ENCODE measurements around the gene SMYD3. TPM values are rescaled to one million over a fixed set of nuclear protein-coding genes. Genes with fewer than 3 reads are reported as not detected.
"Not testable (repeated sequence)": the region's sequence is repeated elsewhere in the genome, so short reads cannot be mapped to it uniquely, and the experiment has no call there.

Gene SMYD3
- total RNA-seq, 1 donor from 2014 or later: 23.9 TPM

DNA sequence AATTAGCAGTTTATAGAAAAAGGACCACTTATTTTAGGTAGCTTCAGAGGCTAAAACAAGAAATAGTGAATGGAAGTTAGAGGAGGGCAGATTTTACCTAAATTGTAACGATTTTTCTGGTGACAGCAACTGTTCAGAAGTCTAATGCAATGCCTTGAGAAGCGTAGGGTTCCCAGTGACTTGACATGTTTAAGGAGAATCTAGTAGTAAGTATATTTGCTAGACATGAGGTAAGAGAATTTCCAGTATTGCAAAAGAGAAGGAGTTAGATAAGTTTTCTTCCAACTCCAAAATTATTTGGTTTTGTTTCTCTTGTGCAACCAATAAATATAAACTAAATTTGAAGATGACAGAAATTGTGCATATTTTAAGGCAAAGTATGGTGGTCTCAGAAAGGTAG, 140.0 kb downstream of the SMYD3 start:
- no peaks in the 10 kb centered on the region for H3K9me3 Mint-ChIP-seq
- H3K27ac Mint-ChIP-seq: no peak overlapping the region
- DNase-seq: no peak
- H3K36me3 Mint-ChIP-seq (ENCODE audit: low read depth): no peaks in the 10 kb centered on the region
- intact Hi-C loops (cut with micrococcal nuclease): no loop called here
- peaks cover 12% of the 10 kb centered on the region for H3K4me1 Mint-ChIP-seq
- H3K27me3 Mint-ChIP-seq: no peaks in the 10 kb centered on the region
- H3K4me3 Mint-ChIP-seq: no peak overlapping the region

DNA sequence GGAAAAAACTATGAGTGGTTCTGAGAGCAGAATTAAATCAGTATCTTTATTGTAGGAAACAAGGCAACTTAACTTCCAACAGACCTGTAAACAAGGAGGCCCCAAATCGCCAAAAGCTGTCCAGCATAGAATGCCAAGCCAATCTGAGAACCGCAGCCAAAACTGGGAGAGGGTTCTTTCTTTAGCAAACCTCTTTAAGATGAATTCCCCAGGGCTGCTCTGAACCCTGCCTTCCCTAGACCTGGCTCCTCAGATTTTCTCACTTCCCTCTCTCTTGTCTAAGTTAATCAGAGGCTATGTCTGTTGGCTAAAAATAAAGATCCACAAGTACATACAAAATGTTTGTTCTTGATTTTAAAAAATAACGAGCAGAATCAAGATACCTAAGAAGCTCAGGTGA, 141.4 kb downstream of the SMYD3 start:
- Mint-ChIP-seq H3K27me3 (no peaks in the 10 kb centered on the region), H3K27ac (no peak overlapping the region), H3K36me3 (ENCODE audit: low read depth) (no peaks in the 10 kb centered on the region), H3K4me1 (peaks cover 12% of the 10 kb centered on the region), H3K9me3 (peaks cover 4% of the 10 kb centered on the region), H3K4me3 (no peak overlapping the region)
- no peak for DNase-seq
- intact Hi-C loops (cut with micrococcal nuclease): loop anchor here (1.0 kb wide), 1 partner anchor 36 kb away; no protein-coding TSS in a partner anchor

DNA sequence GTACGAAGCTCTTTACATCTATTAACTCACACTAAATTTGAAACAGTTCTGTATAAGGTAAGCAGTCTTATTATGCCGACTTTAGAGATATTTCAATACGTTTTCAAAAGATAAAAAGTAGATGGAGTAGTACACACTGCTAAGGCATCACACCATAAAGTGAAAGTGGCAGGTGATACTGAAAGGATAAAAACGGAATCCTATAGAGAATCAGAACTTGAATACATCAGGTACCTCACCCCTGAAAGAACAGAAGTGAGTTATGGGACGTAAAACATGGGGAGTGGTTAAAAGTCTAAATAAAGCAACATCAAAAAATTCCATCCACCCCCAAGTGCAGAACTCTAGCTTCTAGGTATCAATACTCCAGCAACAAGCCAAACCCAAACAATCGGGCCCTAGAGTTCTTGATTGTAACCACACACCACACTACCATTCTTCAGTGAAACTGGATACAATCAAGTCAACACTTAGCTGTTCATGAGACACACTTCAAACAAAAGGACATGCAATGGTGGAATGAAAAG, 142.6 kb downstream of the SMYD3 start:
- no peak for DNase-seq
- Mint-ChIP-seq H3K27ac (peak overlapping the region; percentile 26), H3K36me3 (ENCODE audit: low read depth) (no peaks in the 10 kb centered on the region), H3K4me1 (peaks cover 12% of the 10 kb centered on the region), H3K9me3 (peaks cover 10% of the 10 kb centered on the region), H3K27me3 (no peaks in the 10 kb centered on the region), H3K4me3 (no peak overlapping the region)
- intact Hi-C loops (cut with micrococcal nuclease): no loop called here

DNA sequence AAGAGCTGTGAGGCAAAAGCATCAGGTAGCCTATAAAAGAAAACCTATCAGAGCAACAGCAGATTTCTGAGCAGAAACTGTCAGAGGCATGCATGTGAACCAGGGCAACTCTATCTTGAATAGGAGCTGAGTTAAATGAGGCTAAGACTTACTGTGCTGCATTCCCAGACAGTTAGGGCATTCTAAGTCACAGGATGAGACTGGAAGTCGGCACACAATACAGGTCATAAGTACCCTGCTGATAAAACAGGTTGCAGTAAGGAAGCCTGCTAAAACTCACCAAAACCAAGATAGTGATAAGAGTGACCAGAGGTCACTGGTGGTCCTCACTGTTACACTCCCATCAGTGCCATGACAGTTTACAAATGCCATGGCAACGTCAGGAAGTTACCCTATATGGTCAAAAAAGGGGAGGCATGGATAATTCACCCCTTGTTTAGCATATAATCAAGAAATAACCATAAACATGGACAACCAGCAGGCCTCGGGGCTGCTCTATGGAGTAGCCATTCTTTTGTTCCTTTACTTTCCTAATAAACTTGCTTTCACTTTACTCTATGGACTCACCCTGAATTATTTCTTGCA, 150.0 kb downstream of the SMYD3 start:
- H3K27ac Mint-ChIP-seq; H3K27me3 Mint-ChIP-seq; H3K36me3 Mint-ChIP-seq (ENCODE audit: low read depth); DNase-seq; H3K4me3 Mint-ChIP-seq; H3K4me1 Mint-ChIP-seq; intact Hi-C loops (cut with micrococcal nuclease): not testable (repeated sequence)
- peaks cover 21% of the 10 kb centered on the region for H3K9me3 Mint-ChIP-seq

DNA sequence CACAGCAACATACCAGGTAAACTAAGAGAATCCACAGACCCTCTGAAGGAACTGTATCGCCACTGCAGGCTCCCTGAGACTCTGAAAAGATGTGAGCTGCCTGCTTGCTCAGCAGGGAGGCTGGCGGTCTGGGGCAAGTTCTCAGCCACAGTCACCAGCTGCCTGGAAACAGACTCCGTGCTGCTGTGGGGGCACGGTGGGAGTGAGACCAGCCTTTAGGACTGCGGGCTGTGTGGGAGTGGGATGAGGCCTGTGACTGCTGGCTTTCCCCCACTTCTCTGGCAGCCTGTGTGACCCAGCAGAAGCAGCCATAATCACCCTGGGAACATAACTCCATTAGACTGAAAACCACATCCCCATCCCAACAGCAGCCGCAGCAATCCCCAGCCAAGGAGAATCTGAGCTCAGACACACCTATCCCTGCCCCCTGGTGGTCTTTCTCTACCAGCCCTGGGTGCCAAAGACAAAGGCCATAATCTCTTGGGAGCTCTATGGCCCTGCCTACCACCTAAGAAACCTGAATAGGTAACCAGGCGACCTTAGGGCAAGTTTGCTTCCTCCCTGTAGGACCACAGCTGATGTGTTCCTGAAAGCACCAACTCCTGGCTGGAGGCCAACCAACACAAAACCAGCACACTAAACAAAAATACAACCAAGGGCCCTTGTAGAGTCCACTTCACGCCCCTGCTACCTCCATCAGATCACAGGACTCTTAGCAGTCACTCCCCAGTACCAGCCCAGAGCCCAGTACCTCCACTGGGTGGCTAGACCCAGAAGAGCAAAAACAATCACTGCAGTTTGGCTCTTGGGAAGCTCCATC, 151.5 kb downstream of the SMYD3 start:
- H3K36me3 Mint-ChIP-seq (ENCODE audit: low read depth): no peaks in the 10 kb centered on the region
- peaks cover 16% of the 10 kb centered on the region for H3K9me3 Mint-ChIP-seq
- DNase-seq: no peak
- H3K4me1 Mint-ChIP-seq: no peaks in the 10 kb centered on the region
- H3K27ac Mint-ChIP-seq: no peak overlapping the region
- H3K27me3 Mint-ChIP-seq: no peaks in the 10 kb centered on the region
- no peak overlapping the region for H3K4me3 Mint-ChIP-seq
- intact Hi-C loops (cut with micrococcal nuclease): no loop called here

DNA sequence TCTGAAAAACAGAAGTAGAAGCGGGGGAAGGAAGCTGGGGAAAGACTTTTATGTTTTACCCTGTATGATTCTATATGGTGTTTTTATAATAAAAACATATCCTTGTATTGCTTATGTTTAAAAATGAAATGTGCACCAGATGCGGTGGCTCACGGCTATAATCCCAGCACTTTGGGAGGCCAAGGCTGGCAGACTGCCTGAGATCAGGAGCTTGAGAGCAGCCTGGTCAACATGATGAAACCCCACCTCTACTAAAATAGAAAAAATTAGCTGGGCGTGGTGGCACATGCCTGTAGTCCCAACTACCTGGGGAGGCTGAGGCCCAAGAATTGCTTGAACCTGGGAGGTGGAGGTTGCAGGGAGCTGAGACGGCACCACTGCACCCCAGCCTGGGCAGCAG, 155.4 kb downstream of the SMYD3 start:
- intact Hi-C loops (cut with micrococcal nuclease): no loop called here
- DNase-seq: no peak
- Mint-ChIP-seq H3K36me3 (ENCODE audit: low read depth) (no peaks in the 10 kb centered on the region), H3K27me3 (no peaks in the 10 kb centered on the region), H3K4me3 (no peak overlapping the region), H3K27ac (no peak overlapping the region), H3K4me1 (no peaks in the 10 kb centered on the region), H3K9me3 (no peaks in the 10 kb centered on the region)

DNA sequence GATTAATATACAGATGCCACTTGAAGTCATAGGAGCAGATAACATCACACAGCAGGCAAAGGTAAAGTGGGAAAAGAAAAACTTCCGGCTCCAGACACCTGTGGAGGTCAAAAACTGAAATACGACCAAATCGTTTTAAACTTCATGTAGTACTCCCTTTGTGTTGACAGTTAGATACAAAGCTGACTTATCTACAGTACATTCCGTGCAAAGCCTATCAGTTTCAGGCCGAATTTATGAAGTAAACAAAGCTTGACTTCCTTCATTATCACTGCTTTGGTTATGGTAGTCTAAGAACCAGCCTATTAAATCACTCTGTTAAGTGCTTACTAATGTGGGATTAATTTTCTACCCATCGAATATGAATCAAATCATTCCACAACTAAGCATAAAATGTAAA, 156.3 kb downstream of the SMYD3 start:
- H3K27me3 Mint-ChIP-seq: no peaks in the 10 kb centered on the region
- intact Hi-C loops (cut with micrococcal nuclease): no loop called here
- no peaks in the 10 kb centered on the region for H3K4me1 Mint-ChIP-seq
- H3K9me3 Mint-ChIP-seq: peaks cover 5% of the 10 kb centered on the region
- DNase-seq: no peak
- no peaks in the 10 kb centered on the region for H3K36me3 Mint-ChIP-seq (ENCODE audit: low read depth)
- no peak overlapping the region for H3K27ac Mint-ChIP-seq
- H3K4me3 Mint-ChIP-seq: no peak overlapping the region

DNA sequence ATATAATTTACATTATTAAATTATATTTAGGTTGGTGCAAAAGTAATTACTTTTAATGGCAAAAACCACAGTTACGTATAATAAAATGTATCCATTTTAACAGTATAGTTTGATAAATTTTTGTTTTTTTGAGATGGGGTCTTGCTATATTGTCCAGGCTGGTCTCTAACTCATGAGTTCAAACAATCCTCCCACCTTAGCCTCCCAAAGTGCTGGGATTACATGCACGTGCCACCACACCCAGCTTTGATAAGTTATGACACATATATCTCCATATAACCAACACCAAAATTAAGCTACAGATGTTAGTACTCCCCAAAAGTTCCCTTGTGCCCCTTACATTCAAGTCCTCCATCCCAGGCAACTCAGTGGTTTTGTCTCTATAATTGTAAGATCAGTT, 163.1 kb downstream of the SMYD3 start:
- no peak overlapping the region for H3K27ac Mint-ChIP-seq
- H3K4me1 Mint-ChIP-seq: peaks cover 10% of the 10 kb centered on the region
- DNase-seq: no peak
- peaks cover 12% of the 10 kb centered on the region for H3K9me3 Mint-ChIP-seq
- peaks cover 4% of the 10 kb centered on the region for H3K36me3 Mint-ChIP-seq (ENCODE audit: low read depth)
- no peaks in the 10 kb centered on the region for H3K27me3 Mint-ChIP-seq
- intact Hi-C loops (cut with micrococcal nuclease): no loop called here
- H3K4me3 Mint-ChIP-seq: no peak overlapping the region

DNA sequence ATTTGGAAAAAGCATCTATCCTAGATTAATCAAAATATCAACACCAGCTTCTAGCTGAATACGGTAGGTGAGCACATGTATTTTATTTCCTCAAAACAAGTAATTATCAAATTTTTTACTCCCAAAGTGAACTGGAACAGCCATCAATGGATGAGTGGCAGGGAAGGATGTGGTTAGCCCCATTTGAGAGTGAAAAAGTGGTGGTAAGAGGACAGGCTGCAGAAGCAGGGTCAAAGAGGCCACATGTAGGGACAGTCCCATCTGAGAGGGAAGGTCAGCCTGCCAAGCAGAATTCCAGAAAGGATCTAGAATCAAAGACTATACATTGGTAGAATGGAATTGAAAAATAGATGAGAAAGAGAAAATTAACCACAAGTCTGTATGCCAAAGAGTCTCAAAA, 163.8 kb downstream of the SMYD3 start:
- H3K4me3 Mint-ChIP-seq: no peak overlapping the region
- DNase-seq: no peak
- no peak overlapping the region for H3K27ac Mint-ChIP-seq
- no peaks in the 10 kb centered on the region for H3K27me3 Mint-ChIP-seq
- H3K4me1 Mint-ChIP-seq: peaks cover 15% of the 10 kb centered on the region
- H3K9me3 Mint-ChIP-seq: peaks cover 12% of the 10 kb centered on the region
- peaks cover 4% of the 10 kb centered on the region for H3K36me3 Mint-ChIP-seq (ENCODE audit: low read depth)
- intact Hi-C loops (cut with micrococcal nuclease): no loop called here

DNA sequence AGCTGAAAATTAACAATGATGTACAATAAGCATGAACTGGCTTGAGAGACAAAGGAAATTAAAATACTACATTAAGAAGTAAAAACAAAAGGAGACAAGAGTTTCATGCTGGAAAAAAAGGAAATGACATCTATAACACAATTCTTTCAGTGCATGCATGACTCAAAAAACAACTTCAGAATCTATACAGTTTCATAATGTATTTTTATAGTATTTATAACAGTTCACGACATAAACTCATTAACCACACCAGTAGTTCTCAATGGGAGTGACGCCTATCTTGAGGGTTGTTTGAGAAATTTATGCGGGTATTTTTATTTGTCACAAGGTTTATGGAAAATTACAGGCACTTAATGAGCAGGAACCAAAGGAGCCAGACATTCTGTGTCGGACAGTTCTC, 168.5 kb downstream of the SMYD3 start:
- intact Hi-C loops (cut with micrococcal nuclease): loop anchor here (1.0 to 10.0 kb wide), 4 partner anchors 8 to 1504 kb away; partner anchors contain the start of genes COX20, NLRP3 and SCCPDH
- Mint-ChIP-seq H3K4me3 (no peak overlapping the region), H3K27ac (peak overlapping the region; percentile 39), H3K27me3 (no peaks in the 10 kb centered on the region), H3K9me3 (peaks cover 3% of the 10 kb centered on the region), H3K4me1 (peaks cover 16% of the 10 kb centered on the region), H3K36me3 (ENCODE audit: low read depth) (peaks cover 12% of the 10 kb centered on the region)
- no peak for DNase-seq

DNA sequence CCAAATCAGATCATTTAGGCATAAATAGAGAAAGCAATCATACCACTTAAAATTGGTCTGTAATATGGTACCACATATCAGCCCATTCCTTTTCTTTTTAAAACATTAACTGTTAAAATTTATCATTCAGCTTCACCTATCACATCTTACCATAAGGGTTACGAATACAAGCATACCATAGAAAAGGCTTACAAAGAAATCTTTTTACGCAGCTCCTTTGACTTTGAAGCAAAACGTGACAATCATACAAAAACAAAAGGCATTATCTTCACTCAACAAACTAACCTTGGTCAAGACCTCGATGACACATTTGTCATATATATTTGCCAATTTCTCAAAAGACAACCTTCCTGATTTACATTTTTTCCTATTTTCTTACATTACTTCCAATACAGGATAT, 169.0 kb downstream of the SMYD3 start:
- H3K4me1 Mint-ChIP-seq: peaks cover 15% of the 10 kb centered on the region
- H3K27me3 Mint-ChIP-seq: no peaks in the 10 kb centered on the region
- no peak overlapping the region for H3K4me3 Mint-ChIP-seq
- peaks cover 12% of the 10 kb centered on the region for H3K36me3 Mint-ChIP-seq (ENCODE audit: low read depth)
- peak overlapping the region; percentile 39 for H3K27ac Mint-ChIP-seq
- H3K9me3 Mint-ChIP-seq: peaks cover 3% of the 10 kb centered on the region
- intact Hi-C loops (cut with micrococcal nuclease): loop anchor here (1.0 to 10.0 kb wide), 4 partner anchors 8 to 1503 kb away; partner anchors contain the start of genes COX20, NLRP3 and SCCPDH
- no peak for DNase-seq

DNA sequence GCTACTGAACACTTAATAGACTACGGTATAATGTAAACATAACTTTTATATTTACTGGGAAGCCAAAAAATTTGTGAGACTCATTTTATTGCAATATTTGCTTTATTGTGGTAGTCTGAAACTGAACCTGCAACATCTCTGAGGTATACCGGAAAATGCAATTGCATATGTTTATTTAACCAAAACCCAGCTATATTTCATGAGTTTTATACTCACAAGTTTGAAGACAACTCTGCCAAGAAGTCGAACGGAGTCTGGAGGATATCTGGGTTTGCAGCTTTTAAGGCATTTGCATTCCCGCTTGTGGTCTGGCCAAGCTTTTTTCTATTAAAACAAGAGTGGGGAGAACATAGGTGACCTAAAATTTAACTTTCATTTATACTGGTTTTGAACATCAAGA, 171.9 kb downstream of the SMYD3 start:
- H3K4me3 Mint-ChIP-seq: no peak overlapping the region
- peaks cover 41% of the 10 kb centered on the region for H3K4me1 Mint-ChIP-seq
- intact Hi-C loops (cut with micrococcal nuclease): loop anchor here (10.0 kb wide), 3 partner anchors 390 to 1500 kb away; partner anchors contain the start of genes COX20, NLRP3 and SCCPDH
- H3K27me3 Mint-ChIP-seq: no peaks in the 10 kb centered on the region
- H3K27ac Mint-ChIP-seq: no peak overlapping the region
- H3K9me3 Mint-ChIP-seq: no peaks in the 10 kb centered on the region
- H3K36me3 Mint-ChIP-seq (ENCODE audit: low read depth): peaks cover 21% of the 10 kb centered on the region
- no peak for DNase-seq

DNA sequence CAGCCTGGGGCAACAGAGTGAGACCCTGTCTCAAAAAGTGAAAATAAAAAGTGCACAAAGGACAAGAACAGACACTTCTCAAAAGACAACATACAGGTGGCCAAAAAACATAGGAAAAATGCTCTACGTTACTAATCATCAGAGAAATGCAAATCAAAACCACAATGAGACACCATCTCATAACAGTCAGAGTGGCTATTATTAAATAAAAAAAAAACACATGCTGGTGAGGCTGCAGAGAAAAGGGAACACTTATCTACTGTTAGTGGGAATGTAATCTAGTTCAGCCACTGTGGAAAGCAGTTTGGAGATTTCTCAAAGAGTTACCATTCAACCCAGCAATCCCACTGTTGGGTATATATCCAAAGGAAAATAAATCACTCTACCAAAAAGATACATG, 173.2 kb downstream of the SMYD3 start:
- intact Hi-C loops (cut with micrococcal nuclease): loop anchor here (2.0 to 10.0 kb wide), 7 partner anchors 143 to 1499 kb away; partner anchors contain the start of genes CNST, COX20, NLRP3 and SCCPDH
- Mint-ChIP-seq H3K4me3 (no peak overlapping the region), H3K9me3 (peaks cover 3% of the 10 kb centered on the region), H3K27ac (no peak overlapping the region), H3K4me1 (peaks cover 47% of the 10 kb centered on the region), H3K27me3 (no peaks in the 10 kb centered on the region), H3K36me3 (ENCODE audit: low read depth) (peaks cover 27% of the 10 kb centered on the region)
- DNase-seq: no peak

DNA sequence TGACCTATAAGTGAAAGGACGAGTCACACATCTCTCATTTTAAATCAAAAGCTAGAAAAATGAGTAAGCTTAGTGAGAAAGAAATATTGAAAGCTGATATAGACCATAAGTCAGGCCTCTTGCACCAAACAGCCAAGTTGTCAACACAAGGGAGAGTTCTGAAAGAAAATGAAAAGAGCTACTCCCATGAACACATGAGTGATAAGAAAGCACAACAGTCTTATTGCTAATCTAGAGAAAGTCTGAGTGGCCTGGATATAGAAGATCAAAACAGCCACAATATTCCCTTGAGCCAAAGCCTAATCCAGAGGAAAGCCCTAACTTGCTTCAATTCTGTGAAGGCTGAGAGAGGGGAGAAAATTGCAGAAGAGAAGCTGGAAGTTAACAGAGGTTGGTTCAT, 175.0 kb downstream of the SMYD3 start:
- H3K4me1 Mint-ChIP-seq: peaks cover 39% of the 10 kb centered on the region
- DNase-seq: no peak
- intact Hi-C loops (cut with micrococcal nuclease): loop anchor here (2.0 to 10.0 kb wide), 7 partner anchors 145 to 1497 kb away; partner anchors contain the start of genes CNST, COX20, NLRP3 and SCCPDH
- peak overlapping the region; percentile 43 for H3K4me3 Mint-ChIP-seq
- H3K9me3 Mint-ChIP-seq: peaks cover 3% of the 10 kb centered on the region
- H3K27me3 Mint-ChIP-seq: no peaks in the 10 kb centered on the region
- peak overlapping the region; percentile 87 for H3K27ac Mint-ChIP-seq
- peaks cover 33% of the 10 kb centered on the region for H3K36me3 Mint-ChIP-seq (ENCODE audit: low read depth)

Data from activated CD4-positive, alpha-beta T cell treated with anti-CD3 and anti-CD28 coated beads, Interleukin-2, amount 10 ng/mL, durations not matched to agents 24 days and 14 days (primary cell).